Measurements from ENCODE around the gene CHMP2A. TPM values are rescaled to one million over a fixed set of nuclear protein-coding genes. Genes with fewer than 3 reads are reported as not detected.

The CHMP2A gene
- total RNA-seq, result 142 TPM
- polyA plus RNA-seq (ENCODE audit: insufficient read depth, low read depth, low replicate concordance), result 294 TPM
- long read RNA-seq, donor 1, transcript CHMP2A-206 (5 exons, 1,178 nt), result minor isoform, 5 of 59 reads
- long read RNA-seq, donor 1, transcript CHMP2A-201 (6 exons, 913 nt), result minor isoform, 12 of 59 reads
- long read RNA-seq, donor 1, transcript CHMP2A-208 (6 exons, 885 nt), result major isoform, 15 of 59 reads
- long read RNA-seq, donor 1, partial matches to known transcripts, result 23 of 59 reads
- long read RNA-seq, donor 1, other reads (novel, unspliced or antisense), result 0 of 59 reads
- long read RNA-seq, donor 2, transcript CHMP2A-201 (6 exons, 913 nt), result major isoform, 30 of 75 reads
- long read RNA-seq, donor 2, transcript CHMP2A-206 (5 exons, 1,178 nt), result minor isoform, 10 of 75 reads
- long read RNA-seq, donor 2, transcript CHMP2A-208 (6 exons, 885 nt), result minor isoform, 14 of 75 reads
- long read RNA-seq, donor 2, partial matches to known transcripts, result 20 of 75 reads
- long read RNA-seq, donor 2, other reads (novel, unspliced or antisense), result 0 of 75 reads
- long read RNA-seq, donor 3, transcript CHMP2A-201 (6 exons, 913 nt), result major isoform, 43 of 125 reads
- long read RNA-seq, donor 3, transcript CHMP2A-207 (2 exons, 592 nt), result minor isoform, 11 of 125 reads
- long read RNA-seq, donor 3, transcript CHMP2A-208 (6 exons, 885 nt), result minor isoform, 14 of 125 reads
- long read RNA-seq, donor 3, transcript CHMP2A-206 (5 exons, 1,178 nt), result minor isoform, 14 of 125 reads
- long read RNA-seq, donor 3, partial matches to known transcripts, result 43 of 125 reads
- long read RNA-seq, donor 3, other reads (novel, unspliced or antisense), result 0 of 125 reads
- long read RNA-seq, donor 4, transcript CHMP2A-201 (6 exons, 913 nt), result major isoform, 15 of 29 reads
- long read RNA-seq, donor 4, transcript CHMP2A-208 (6 exons, 885 nt), result minor isoform, 9 of 29 reads
- long read RNA-seq, donor 4, partial matches to known transcripts, result 0 of 29 reads
- long read RNA-seq, donor 4, other reads (novel, unspliced or antisense), result 0 of 29 reads
- long read RNA-seq, donor 5, partial matches to known transcripts, result 0 of 3 reads
- long read RNA-seq, donor 5, other reads (novel, unspliced or antisense), result 0 of 3 reads
- long read RNA-seq, donor 6, transcript CHMP2A-206 (5 exons, 1,178 nt), result minor isoform, 26 of 246 reads
- long read RNA-seq, donor 6, transcript CHMP2A-208 (6 exons, 885 nt), result minor isoform, 34 of 246 reads
- long read RNA-seq, donor 6, transcript CHMP2A-201 (6 exons, 913 nt), result major isoform, 83 of 246 reads
- long read RNA-seq, donor 6, partial matches to known transcripts, result 99 of 246 reads
- long read RNA-seq, donor 6, other reads (novel, unspliced or antisense), result 0 of 246 reads
- long read RNA-seq, donor 7, transcript CHMP2A-201 (6 exons, 913 nt), result major isoform, 45 of 83 reads
- long read RNA-seq, donor 7, transcript CHMP2A-208 (6 exons, 885 nt), result minor isoform, 13 of 83 reads
- long read RNA-seq, donor 7, partial matches to known transcripts, result 2 of 83 reads
- long read RNA-seq, donor 7, other reads (novel, unspliced or antisense), result 20 of 83 reads
- long read RNA-seq, donor 8, transcript CHMP2A-208 (6 exons, 885 nt), result minor isoform, 13 of 91 reads
- long read RNA-seq, donor 8, transcript CHMP2A-201 (6 exons, 913 nt), result major isoform, 25 of 91 reads
- long read RNA-seq, donor 8, transcript CHMP2A-206 (5 exons, 1,178 nt), result minor isoform, 14 of 91 reads
- long read RNA-seq, donor 8, partial matches to known transcripts, result 35 of 91 reads
- long read RNA-seq, donor 8, other reads (novel, unspliced or antisense), result 0 of 91 reads
- long read RNA-seq, donor 9, transcript CHMP2A-201 (6 exons, 913 nt), result major isoform, 15 of 30 reads
- long read RNA-seq, donor 9, partial matches to known transcripts, result 10 of 30 reads
- long read RNA-seq, donor 9, other reads (novel, unspliced or antisense), result 0 of 30 reads
- long read RNA-seq, donor 10, transcript CHMP2A-208 (6 exons, 885 nt), result minor isoform, 7 of 75 reads
- long read RNA-seq, donor 10, transcript CHMP2A-201 (6 exons, 913 nt), result major isoform, 19 of 75 reads
- long read RNA-seq, donor 10, transcript CHMP2A-207 (2 exons, 592 nt), result minor isoform, 6 of 75 reads
- long read RNA-seq, donor 10, transcript CHMP2A-206 (5 exons, 1,178 nt), result minor isoform, 9 of 75 reads
- long read RNA-seq, donor 10, partial matches to known transcripts, result 34 of 75 reads
- long read RNA-seq, donor 10, other reads (novel, unspliced or antisense), result 0 of 75 reads

DNA sequence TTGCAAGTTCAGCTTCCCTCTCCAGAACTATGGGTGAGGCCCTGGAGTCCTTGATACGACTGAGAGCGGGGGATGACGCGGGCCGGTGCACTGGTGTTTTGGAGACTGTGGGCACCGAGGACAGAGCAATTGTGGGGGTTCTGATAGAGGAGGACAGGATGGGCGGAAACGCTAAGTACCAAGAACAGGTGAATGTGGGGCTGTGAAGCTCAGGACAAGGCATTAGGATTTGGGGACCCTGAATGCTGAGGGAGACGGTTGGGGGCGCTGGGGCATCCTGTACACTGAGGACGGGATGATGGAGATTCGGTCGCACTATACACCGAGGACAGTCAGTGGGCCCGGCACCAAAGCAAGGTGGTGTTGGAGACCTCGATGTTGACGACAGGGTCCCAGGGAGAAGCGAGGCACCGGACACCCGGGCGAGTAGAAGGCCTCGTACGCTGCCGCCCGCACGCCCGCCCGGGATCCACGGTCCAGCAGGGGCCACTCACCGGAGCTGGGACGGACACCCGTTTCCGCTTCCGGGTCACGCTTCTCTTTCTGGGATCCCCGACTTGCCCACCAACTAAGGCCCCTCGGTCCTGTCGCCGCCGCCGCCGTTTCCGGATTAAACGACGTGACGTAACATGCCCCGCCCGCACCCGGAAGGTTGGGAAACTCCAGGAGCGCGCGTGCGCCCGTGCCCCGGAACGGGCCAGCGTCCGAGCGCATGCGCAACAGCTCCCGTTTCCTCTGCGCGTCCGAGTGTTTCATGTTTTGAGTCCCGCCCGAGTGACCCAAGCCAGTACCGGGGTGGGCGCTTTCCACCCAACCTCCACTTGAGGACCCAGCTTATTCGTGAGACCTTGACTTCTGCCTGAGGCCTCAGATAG, at the start of gene CHMP2A:
Gene CHMP2A, minus strand, starts transcription at position 612 of the 875 bp plus-strand sequence. CDS start 893 bp downstream, outside the sequence.
- no peak for TF ChIP-seq CTCF (IDR thresholded peaks at IDR 0.05; ENCODE audit: borderline replicate concordance, extremely low read depth, insufficient read depth)
- Histone ChIP-seq H3K4me3 (ENCODE audit: low read length in 3 of 3) (peak within 1 kb of the TSS; percentile 90 to 98 (median 97)), H3K9me3 (ENCODE audit: control insufficient read depth in 2 of 3, insufficient read depth in 1 of 3, low read length in 3 of 3) (no peaks in the 10 kb centered on the region), H3K36me3 (ENCODE audit: control insufficient read depth in 2 of 3, insufficient read depth in 3 of 3, low read length in 3 of 3) (peaks cover 10 to 42% (median 32%) of the 10 kb centered on the region in 3 donors), H3K9ac (ENCODE audit: low read length in 3 of 3) (peak within 1 kb of the TSS; percentile 81 to 99 (median 89)), H3K27me3 (ENCODE audit: control insufficient read depth, insufficient read depth, low read length) (no peaks in the 10 kb centered on the region), H3K27ac (ENCODE audit: low read depth in 2 of 2, low read length in 2 of 2) (peak within 1 kb of the TSS; percentile 95 to 97), H3K4me1 (ENCODE audit: control insufficient read depth in 2 of 3, insufficient read depth in 2 of 3, low read depth in 1 of 3, low read length in 3 of 3) (peaks cover under 1 to 34% (median 15%) of the 10 kb centered on the region in 3 donors)
- DNase-seq (peak; percentile 98 to 99 (median 99)), FAIRE-seq (peak; percentile 49)
- intact Hi-C loops (cut with DNase I), result no loop called here

DNA sequence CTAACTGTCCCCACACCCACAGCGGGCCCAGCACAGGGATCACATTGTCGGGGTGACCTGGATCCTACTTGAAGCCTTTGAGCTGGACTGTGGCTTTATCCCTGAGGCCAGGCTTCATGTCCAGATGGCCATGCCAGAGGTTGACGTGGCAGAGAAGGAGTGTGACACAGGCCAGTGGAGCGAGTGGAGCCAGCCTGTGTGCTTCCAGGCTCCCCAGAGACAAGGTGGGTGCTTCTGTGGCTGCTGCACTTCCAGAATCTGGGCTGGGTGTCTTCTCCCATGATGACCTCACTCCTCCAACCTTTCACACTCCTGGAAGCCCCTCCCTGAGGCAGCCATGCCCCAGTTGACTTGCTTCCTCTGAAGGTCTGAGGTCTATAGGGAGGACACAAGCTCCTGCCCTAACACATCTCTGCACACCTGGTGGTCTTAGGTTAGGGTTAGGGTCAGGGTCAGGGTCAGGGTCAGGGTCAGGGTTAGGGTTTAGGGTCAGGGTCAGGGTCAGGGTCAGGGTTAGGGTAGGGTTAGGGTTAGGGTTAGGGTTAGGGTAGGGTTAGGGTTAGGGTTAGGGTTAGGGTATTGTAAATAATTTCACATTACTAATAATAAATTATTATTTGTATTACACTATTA, 31.3 kb upstream of the CHMP2A start:
- Histone ChIP-seq H3K9ac (ENCODE audit: low read length in 3 of 3) (no peak overlapping the region), H3K4me3 (ENCODE audit: low read length in 3 of 3) (no peak overlapping the region), H3K9me3 (ENCODE audit: control insufficient read depth in 2 of 3, insufficient read depth in 1 of 3, low read length in 3 of 3) (no peaks in the 10 kb centered on the region), H3K4me1 (ENCODE audit: control insufficient read depth in 2 of 3, insufficient read depth in 2 of 3, low read depth in 1 of 3, low read length in 3 of 3) (peaks cover 0 to 2% (median 0%) of the 10 kb centered on the region in 3 donors), H3K36me3 (ENCODE audit: control insufficient read depth in 2 of 3, insufficient read depth in 3 of 3, low read length in 3 of 3) (peaks cover 2 to 7% (median 3%) of the 10 kb centered on the region in 3 donors), H3K27me3 (ENCODE audit: control insufficient read depth, insufficient read depth, low read length) (no peaks in the 10 kb centered on the region), H3K27ac (ENCODE audit: low read depth in 2 of 2, low read length in 2 of 2) (no peak overlapping the region)
- DNase-seq (peak in 2 of 5 donors; percentile 40), FAIRE-seq (no peak)
- TF ChIP-seq CTCF (IDR thresholded peaks at IDR 0.05; ENCODE audit: borderline replicate concordance, extremely low read depth, insufficient read depth), result no peak
- intact Hi-C loops (cut with DNase I), result no loop called here
